HCT116 (cell line): Measurements from ENCODE around the gene COL4A4. TPM values are rescaled to one million over a fixed set of nuclear protein-coding genes. Genes with fewer than 3 reads are reported as not detected.

Experiments
- ATAC-seq: fragments of 200-7000 bp; cut with Tn5 transposase; 2 replicates; pipeline ENCODE4 v1.9.1; 2020; ENCODE audit warnings: mild to moderate bottlenecking, moderate library complexity
- BruUV-seq: library from RNA; stranded (reverse); fragments of 400-500 nt; replicated peaks from 2 replicates; lab custom pipeline; 2021; lab: Mats Ljungman, UMichigan
- CTCF ChIA-PET: fragments of 300-600 bp; sonication (Branson Sonifier 250); formaldehyde crosslinking; loops from one replicate; lab custom pipeline; 2021; ENCODE audit warnings: antibody characterized with exemption; lab: Charles Lee
- POLR2A ChIA-PET: fragments of 300-600, 350-600 bp; sonication (Branson Sonifier 250); formaldehyde crosslinking; loops from one replicate; lab custom pipeline; 2021; ENCODE audit warnings: antibody characterized with exemption; lab: Charles Lee
- RAD21 ChIA-PET, 2 experiments: fragments of 300-600 bp; sonication (Branson Sonifier 250); formaldehyde crosslinking; loops; one replicate each; lab custom pipeline; 2023; ENCODE audit warnings: low total read pairs in 2 of 2; ENCODE audit not compliant: uncharacterized antibody in 2 of 2, unreplicated experiment in 2 of 2, low non-redundant PET in 1 of 2; lab: Charles Lee
- DNase-seq: peaks from one replicate; pipeline ENCODE4 v3.0.0-alpha.2; 2010; ENCODE audit warnings: low read depth, low spot score
- H2AFZ ChIP-seq: fragments of 200-600 bp; shearing (Covaris generic), sonication (generic); 2 replicates; pipeline ENCODE4 v1.6.1; 2017; ENCODE audit warnings: low read depth, mixed run types, mixed read lengths, antibody characterized with exemption, low read length; ENCODE audit not compliant: poor library complexity, severe bottlenecking
- H3K27ac ChIP-seq: 2 replicates; pipeline ENCODE4 v1.5.1; 2012; ENCODE audit warnings: low read depth, low read length
- H3K27me3 ChIP-seq: fragments of 200-600 bp; sonication (generic); 2 replicates; pipeline ENCODE4 v1.6.1; 2016; ENCODE audit warnings: mixed run types, low read length, mixed read lengths; ENCODE audit not compliant: insufficient read depth
- H3K36me3 ChIP-seq, 2 experiments: fragments of 200-500 bp in 1 of 2; fragments of 200-600 bp in 1 of 2; sonication (Bioruptor generic) in 1 of 2; sonication (generic) in 1 of 2; 2 replicates each; pipeline versions ENCODE4 v1.5.1 to v1.6.1; 2014 to 2016; ENCODE audit warnings: low read length in 2 of 2, inconsistent platforms in 1 of 2, mixed read lengths in 1 of 2, mixed run types in 1 of 2; ENCODE audit not compliant: insufficient read depth in 2 of 2, control insufficient read depth in 1 of 2
- H3K4me1 ChIP-seq, 2 experiments: fragments of 200-600 bp in 1 of 2; sonication (generic) in 1 of 2; 2 replicates each; pipeline versions ENCODE4 v1.5.1 to v1.6.1; 2012 to 2017; ENCODE audit warnings: low read length in 2 of 2, inconsistent platforms in 1 of 2, mild to moderate bottlenecking in 1 of 2, mixed read lengths in 1 of 2, mixed run types in 1 of 2, moderate library complexity in 1 of 2; ENCODE audit not compliant: insufficient read depth in 2 of 2, control insufficient read depth in 1 of 2
- H3K4me2 ChIP-seq: fragments of 200-600 bp; sonication (generic); 2 replicates; pipeline ENCODE4 v1.6.1; 2017; ENCODE audit warnings: mixed run types, low read length, mixed read lengths
- H3K4me3 ChIP-seq, 2 experiments: fragments of 200-600 bp in 1 of 2; sonication (generic) in 1 of 2; replicated peaks in 1 of 2; 2 replicates each; pipeline ENCODE4 v1.5.1; 2011 to 2016; ENCODE audit warnings: low read length in 2 of 2, control low read depth in 1 of 2, low read depth in 1 of 2, mild to moderate bottlenecking in 1 of 2, mixed read lengths in 1 of 2, mixed run types in 1 of 2
- H3K79me2 ChIP-seq: fragments of 200-600 bp; sonication (generic); 2 replicates; pipeline ENCODE4 v1.6.1; 2017; ENCODE audit warnings: mild to moderate bottlenecking, mixed run types, low read length, moderate library complexity, mixed read lengths; ENCODE audit not compliant: insufficient read depth
- H3K9ac ChIP-seq: fragments of 200-600 bp; sonication (generic); 2 replicates; pipeline ENCODE4 v1.6.1; 2016; ENCODE audit warnings: low read length, mixed read lengths
- H3K9me2 ChIP-seq: fragments of 200-600 bp; sonication (generic), shearing (Covaris generic); 2 replicates; pipeline ENCODE4 v1.6.1; 2017; ENCODE audit warnings: mixed run types, mild to moderate bottlenecking, moderate library complexity; ENCODE audit not compliant: insufficient read depth
- H3K9me3 ChIP-seq, 2 experiments: fragments of 200-500 bp in 1 of 2; fragments of 200-600 bp in 1 of 2; sonication (Bioruptor generic) in 1 of 2; sonication (generic) in 1 of 2; 2 replicates each; pipeline ENCODE4 v1.6.1; 2014 to 2017; ENCODE audit warnings: low read length in 2 of 2, mixed read lengths in 2 of 2, inconsistent platforms in 1 of 2, low read depth in 1 of 2, mild to moderate bottlenecking in 1 of 2, mixed run types in 1 of 2, moderate library complexity in 1 of 2; ENCODE audit not compliant: control insufficient read depth in 1 of 2, insufficient read depth in 1 of 2
- H4K20me1 ChIP-seq: fragments of 200-600 bp; sonication (generic), shearing (Covaris generic); 2 replicates; pipeline ENCODE4 v1.6.1; 2017; ENCODE audit warnings: mixed run types, mild to moderate bottlenecking, moderate library complexity; ENCODE audit not compliant: insufficient read depth
- ATF3 ChIP-seq: IDR thresholded peaks from 2 replicates; pipeline ENCODE4 v1.6.1; 2012
- CEBPB ChIP-seq: IDR thresholded peaks from 2 replicates; pipeline ENCODE4 v1.6.1; 2012; ENCODE audit warnings: low read depth
- CTCF ChIP-seq, 3 experiments: fragments of 200-600 bp in 1 of 3; sonication (generic) in 1 of 3; IDR thresholded peaks in 2 of 3; conservative IDR thresholded peaks in 1 of 3; 2 replicates each; pipeline ENCODE4 v1.5.1; 2012 to 2017; ENCODE audit warnings: low read depth in 2 of 3, low read length in 2 of 3, antibody characterized with exemption in 1 of 3, borderline replicate concordance in 1 of 3, control low read depth in 1 of 3, mild to moderate bottlenecking in 1 of 3, mixed read lengths in 1 of 3, mixed run types in 1 of 3, moderate library complexity in 1 of 3; ENCODE audit not compliant: insufficient read depth in 1 of 3
- EGR1 ChIP-seq: IDR thresholded peaks from 2 replicates; pipeline ENCODE4 v1.6.1; 2012; ENCODE audit warnings: low read depth
- ELF1 ChIP-seq: IDR thresholded peaks from 2 replicates; pipeline ENCODE4 v1.6.1; 2012; ENCODE audit warnings: low read depth, borderline replicate concordance
- EZH2 ChIP-seq: fragments of 200-600 bp; sonication (generic); IDR thresholded peaks from 2 replicates; pipeline ENCODE4 v1.6.1; 2017; ENCODE audit warnings: antibody characterized with exemption, mixed run types
- EZH2phosphoT487 ChIP-seq: fragments of 200-600 bp; IDR thresholded peaks from 2 replicates; pipeline ENCODE4 v1.6.1; 2018; ENCODE audit warnings: antibody characterized with exemption, borderline replicate concordance
- MAX ChIP-seq: IDR thresholded peaks from 2 replicates; pipeline ENCODE4 v1.6.1; 2012
- POLR2A ChIP-seq: IDR thresholded peaks from 2 replicates; pipeline ENCODE4 v1.7.0; 2011; ENCODE audit warnings: borderline replicate concordance; ENCODE audit not compliant: insufficient read depth, insufficient read length; ENCODE audit errors: extremely low read depth
- RAD21 ChIP-seq: IDR thresholded peaks from 2 replicates; pipeline ENCODE4 v1.6.1; 2012; ENCODE audit warnings: low read depth, mild to moderate bottlenecking
- REST ChIP-seq: IDR thresholded peaks from 2 replicates; pipeline ENCODE4 v1.6.1; 2012; ENCODE audit warnings: low read depth
- ZFX ChIP-seq: fragments of 450-650 bp; IDR thresholded peaks from 2 replicates; pipeline ENCODE4 v1.6.1; 2017
- intact Hi-C: fragments of 100-400 bp; cut with micrococcal nuclease; formaldehyde crosslinking; loops from 2 replicates; pipeline ENCODE4 v1.10.0; 2022
- total RNA-seq: library from RNA; stranded (reverse); gene quantifications from one replicate; pipeline ENCODE4 v1.2.1, GENCODE V29; 2021; ENCODE audit not compliant: unreplicated experiment

COL4A4 gene
- total RNA-seq, 1 experiment from 2014 or later: 5.9 TPM

GRCh38 chr2:226979004-226979403 is 185.0 kb downstream of the COL4A4 start:
- Histone ChIP-seq H3K4me1 (peaks cover 60 to 62% of the 10 kb centered on the region in 2 experiments), H3K27ac (peak overlapping the region; percentile 81), H3K79me2 (no peaks in the 10 kb centered on the region), H2AFZ (no peak overlapping the region), H3K9me3 (no peaks in the 10 kb centered on the region), H3K27me3 (no peaks in the 10 kb centered on the region), H3K36me3 (no peaks in the 10 kb centered on the region), H3K9ac (no peak overlapping the region), H3K4me2 (no peak overlapping the region), H3K4me3 (no peak overlapping the region), H3K9me2 (no peaks in the 10 kb centered on the region), H4K20me1 (no peaks in the 10 kb centered on the region)
- BruUV-seq: no TSS peak
- DNase-seq: no peak
- POLR2A ChIA-PET: no interaction called here
- TF ChIP-seq CTCF (IDR thresholded peaks at IDR 0.05 in 2 of 3, conservative IDR thresholded peaks at IDR 0.05 in 1 of 3; ENCODE audit: borderline replicate concordance in 1 of 3, insufficient read depth in 1 of 3, low read depth in 2 of 3, low read length in 2 of 3): peak in 1 of 3 experiments; percentile 18; a peak in 2 of 6 replicates
- no peak for TF ChIP-seq ZFX
- ATAC-seq: no peak
- RAD21 ChIA-PET: no interaction called here
- intact Hi-C loops: no loop called here
- CTCF ChIA-PET: no interaction called here

- H3K27ac ChIP-seq: peak overlapping the region; percentile 81
These were observed 185.7 kb downstream of the COL4A4 start for GRCh38 chr2:226978300-226978699.

More at GRCh38 chr2:226978300-226978699, 185.7 kb downstream of the COL4A4 start:
- ATAC-seq: no peak
- no TSS peak for BruUV-seq
- Histone ChIP-seq H3K27me3 (no peaks in the 10 kb centered on the region), H3K4me1 (peaks cover 56 to 57% of the 10 kb centered on the region in 2 experiments), H2AFZ (no peak overlapping the region), H3K9ac (no peak overlapping the region), H3K4me2 (peak overlapping the region; percentile 45), H3K9me3 (no peaks in the 10 kb centered on the region), H3K36me3 (no peaks in the 10 kb centered on the region), H3K9me2 (no peaks in the 10 kb centered on the region), H4K20me1 (no peaks in the 10 kb centered on the region), H3K79me2 (no peaks in the 10 kb centered on the region), H3K4me3 (no peak overlapping the region)
- POLR2A ChIA-PET: no interaction called here
- no peak for DNase-seq
- CTCF ChIA-PET: no interaction called here
- intact Hi-C loops: no loop called here
- RAD21 ChIA-PET: no interaction called here
- TF ChIP-seq MAX: no peak
- no peak for TF ChIP-seq CEBPB
- no peak for TF ChIP-seq RAD21
- TF ChIP-seq ZFX: no peak
- no peak for TF ChIP-seq REST
- TF ChIP-seq ELF1: no peak
- TF ChIP-seq EZH2phosphoT487: no peak
- no peak for TF ChIP-seq ATF3
- no peak for TF ChIP-seq POLR2A
- no peak for TF ChIP-seq EZH2
- no peak for TF ChIP-seq EGR1
